Stomach smooth muscle (tissue), 2 donors: ENCODE data around the gene SRD5A3.
A peak's percentile ranks its signal among the peaks of the same experiment; 100 is the strongest.

Experiments used
- H3K27ac ChIP-seq: one replicate; pipeline ENCODE4 v1.7.0; 2013; ENCODE audit warnings: mild to moderate bottlenecking, low read length, inconsistent platforms
- H3K27me3 ChIP-seq, 2 donors: one replicate each; pipeline ENCODE4 v1.7.0; 2013; ENCODE audit warnings: low read length in 2 of 2; ENCODE audit not compliant: insufficient read depth in 2 of 2, control insufficient read depth in 1 of 2
- H3K36me3 ChIP-seq, 2 donors: one replicate each; pipeline ENCODE4 v1.7.0; 2013; ENCODE audit warnings: low read length in 2 of 2; ENCODE audit not compliant: control insufficient read depth in 2 of 2, insufficient read depth in 2 of 2
- H3K4me1 ChIP-seq: one replicate; pipeline ENCODE4 v1.7.0; 2013; ENCODE audit warnings: low read length; ENCODE audit not compliant: control insufficient read depth, insufficient read depth
- H3K4me3 ChIP-seq, 2 donors: one replicate each; pipeline ENCODE4 v1.7.0; 2013; ENCODE audit warnings: low read length in 2 of 2
- H3K9ac ChIP-seq, 2 donors: one replicate each; pipeline ENCODE4 v1.7.0; 2013; ENCODE audit warnings: low read length in 2 of 2, mild to moderate bottlenecking in 1 of 2
- H3K9me3 ChIP-seq, 2 donors: one replicate each; pipeline ENCODE4 v1.7.0; 2013; ENCODE audit warnings: low read length in 2 of 2; ENCODE audit not compliant: control insufficient read depth in 2 of 2
- donor health status: healthy.
- donor health status: Pancreatic carcinoma.

Gene SRD5A3

DNA sequence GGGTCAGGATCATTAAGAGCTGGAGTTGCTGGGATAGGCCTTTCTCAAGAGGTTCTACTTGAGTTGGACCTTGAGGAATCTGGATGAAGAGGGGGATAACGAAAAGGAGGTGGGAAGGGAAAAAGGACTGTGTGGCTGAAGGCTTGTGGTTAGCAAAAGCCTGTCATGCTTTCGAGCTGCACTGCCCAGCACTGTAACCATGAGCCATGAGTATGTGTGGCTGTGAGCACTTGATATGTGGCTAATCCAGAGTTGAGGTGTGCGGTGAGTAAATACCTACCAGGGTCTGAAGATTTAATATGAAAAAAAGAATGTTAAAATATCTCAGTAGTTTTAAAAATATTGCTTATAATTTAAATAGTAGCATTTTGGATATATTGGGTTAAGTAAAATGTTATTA, 61.1 kb downstream of the SRD5A3 start:
- Histone ChIP-seq H3K4me1 (no peaks in the 10 kb centered on the region), H3K27me3 (no peaks in the 10 kb centered on the region), H3K27ac (no peak overlapping the region), H3K36me3 (peaks cover 10 to 17% of the 10 kb centered on the region in 2 donors), H3K9me3 (no peaks in the 10 kb centered on the region), H3K4me3 (no peak overlapping the region), H3K9ac (no peak overlapping the region)

DNA sequence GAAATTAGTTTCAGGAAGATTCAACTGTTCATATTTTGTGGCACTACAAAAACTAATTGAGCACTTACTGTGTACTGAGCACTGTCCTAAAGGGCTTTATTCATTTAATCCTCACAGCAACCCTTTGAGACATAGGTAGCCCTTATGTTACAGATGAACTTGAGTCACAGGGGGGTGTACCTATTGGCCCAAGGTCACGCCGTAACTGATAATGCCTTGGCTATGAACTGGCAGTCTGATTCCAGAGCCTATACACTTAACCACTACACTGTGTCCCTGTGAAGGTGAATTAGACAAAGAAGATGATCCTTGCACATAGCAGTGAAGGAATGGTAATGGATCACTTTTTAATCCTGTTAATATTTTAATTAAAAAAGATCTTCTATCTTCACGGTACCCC, 61.7 kb downstream of the SRD5A3 start:
- H3K27me3 ChIP-seq = no peaks in the 10 kb centered on the region
- no peak overlapping the region for H3K4me3 ChIP-seq
- H3K9ac ChIP-seq = no peak overlapping the region
- no peaks in the 10 kb centered on the region for H3K9me3 ChIP-seq
- H3K36me3 ChIP-seq = peaks cover 10 to 17% of the 10 kb centered on the region in 2 donors
- no peaks in the 10 kb centered on the region for H3K4me1 ChIP-seq
- no peak overlapping the region for H3K27ac ChIP-seq

DNA sequence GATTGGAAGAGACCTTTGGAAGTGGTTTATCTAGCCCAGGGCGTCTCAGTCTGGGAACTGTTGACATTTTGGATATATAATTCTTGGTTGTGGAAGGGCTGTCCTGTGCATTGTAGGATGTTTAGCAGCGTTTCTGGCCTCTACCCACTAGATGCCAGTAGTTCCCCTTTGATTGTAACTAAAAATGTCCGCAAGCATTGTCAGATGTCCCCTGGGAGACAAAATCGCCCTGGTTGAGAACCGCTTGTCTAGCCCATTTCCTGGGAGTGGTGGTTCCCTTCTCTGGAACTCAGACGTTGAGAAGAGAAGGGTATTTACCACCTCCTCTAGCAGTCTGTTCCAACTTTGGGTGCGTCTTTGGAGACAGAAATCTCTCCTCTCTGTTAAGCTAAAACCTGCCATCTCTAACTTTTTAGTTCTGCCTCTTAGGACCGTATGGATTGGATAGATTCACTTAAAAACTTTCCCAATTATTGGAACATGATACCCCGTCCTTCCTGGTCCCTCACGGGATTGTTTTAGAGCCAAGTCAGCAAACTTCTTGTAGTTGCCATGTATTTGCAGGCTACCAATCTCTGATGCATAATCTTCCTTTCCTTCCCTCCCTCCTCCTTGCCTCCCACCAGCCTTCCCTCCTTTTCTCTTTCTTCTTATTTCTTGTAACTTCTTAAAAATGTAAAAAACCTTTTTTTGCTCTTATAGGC, 63.6 kb downstream of the SRD5A3 start:
- H3K27me3 ChIP-seq = no peaks in the 10 kb centered on the region
- H3K36me3 ChIP-seq = peaks cover 8 to 12% of the 10 kb centered on the region in 2 donors
- H3K9ac ChIP-seq = peak overlapping the region in 1 of 2 donors; percentile 13
- H3K4me3 ChIP-seq = peak overlapping the region in 1 of 2 donors; percentile 11
- no peaks in the 10 kb centered on the region for H3K9me3 ChIP-seq
- no peaks in the 10 kb centered on the region for H3K4me1 ChIP-seq
- no peak overlapping the region for H3K27ac ChIP-seq

DNA sequence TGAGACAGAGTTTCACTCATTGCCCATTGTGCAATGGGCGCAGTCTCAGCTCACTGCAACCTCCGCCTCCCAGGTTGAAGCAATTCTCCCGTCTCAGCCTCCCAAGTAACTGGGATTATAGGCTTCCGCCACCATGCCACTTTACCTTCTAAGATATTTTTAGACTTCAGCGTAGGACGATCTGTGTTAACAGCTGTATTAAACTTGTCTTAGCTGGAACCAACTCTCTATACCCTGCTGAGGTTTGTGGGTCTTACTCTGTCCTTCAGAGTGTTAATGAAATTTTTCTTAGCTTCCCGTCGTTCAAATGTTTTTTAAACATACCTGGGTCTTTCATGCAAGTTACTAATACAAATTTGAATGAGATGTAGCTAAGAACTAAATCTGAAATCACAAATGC, 64.4 kb downstream of the SRD5A3 start:
- Histone ChIP-seq H3K36me3 (peaks cover 8 to 14% of the 10 kb centered on the region in 2 donors), H3K27me3 (no peaks in the 10 kb centered on the region), H3K9ac (no peak overlapping the region), H3K9me3 (no peaks in the 10 kb centered on the region), H3K4me1 (no peaks in the 10 kb centered on the region), H3K27ac (no peak overlapping the region), H3K4me3 (no peak overlapping the region)

DNA sequence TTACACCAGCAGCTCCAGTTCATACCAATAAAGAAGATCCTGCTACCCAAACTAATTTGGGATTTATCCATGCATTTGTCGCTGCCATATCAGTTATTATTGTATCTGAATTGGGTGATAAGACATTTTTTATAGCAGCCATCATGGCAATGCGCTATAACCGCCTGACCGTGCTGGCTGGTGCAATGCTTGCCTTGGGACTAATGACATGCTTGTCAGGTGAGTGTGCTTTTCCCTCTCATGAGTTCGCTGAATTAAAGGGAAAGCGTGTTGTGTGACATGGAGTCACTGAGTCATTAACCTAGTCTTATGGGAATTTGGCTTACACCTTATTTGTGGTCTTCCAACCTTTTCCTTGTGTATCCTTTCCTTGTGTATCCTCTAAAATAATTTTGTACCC, 65.6 kb downstream of the SRD5A3 start:
- Histone ChIP-seq H3K27ac (no peak overlapping the region), H3K4me1 (no peaks in the 10 kb centered on the region), H3K36me3 (peaks cover 8 to 13% of the 10 kb centered on the region in 2 donors), H3K9me3 (no peaks in the 10 kb centered on the region), H3K9ac (no peak overlapping the region), H3K27me3 (no peaks in the 10 kb centered on the region), H3K4me3 (no peak overlapping the region)

DNA sequence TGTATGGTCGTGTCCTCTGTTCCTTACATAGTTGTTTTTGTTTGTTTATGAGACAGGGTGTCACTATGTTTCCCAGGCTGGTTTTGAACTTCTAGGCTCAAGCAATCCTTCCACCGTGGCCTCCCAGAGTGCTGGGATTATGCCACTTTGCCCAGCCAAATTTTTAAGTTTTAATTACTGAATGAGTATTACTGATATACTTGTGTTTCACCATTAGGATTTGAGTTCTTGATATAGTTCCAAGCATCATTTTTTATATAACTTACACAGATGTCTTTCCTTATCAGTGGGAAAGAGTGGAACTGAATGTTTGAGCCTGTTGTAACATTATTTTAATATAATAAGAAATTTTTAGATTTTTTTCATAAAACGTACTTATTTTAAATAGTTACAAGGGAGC, 70.1 kb downstream of the SRD5A3 start:
- no peak overlapping the region for H3K27ac ChIP-seq
- H3K9ac ChIP-seq = no peak overlapping the region
- H3K9me3 ChIP-seq = no peaks in the 10 kb centered on the region
- H3K4me3 ChIP-seq = no peak overlapping the region
- H3K4me1 ChIP-seq = no peaks in the 10 kb centered on the region
- no peaks in the 10 kb centered on the region for H3K27me3 ChIP-seq
- peaks cover 17 to 25% of the 10 kb centered on the region in 2 donors for H3K36me3 ChIP-seq
